Gastrocnemius medialis (tissue), 4 donors: ENCODE results near the gene MRPL16.

Experiments used
- CTCF ChIP-seq, 5 experiments: fragments of 450-650 bp in 3 of 5; fragments of 200-600 bp in 2 of 5; sonication (generic) in 2 of 5; IDR thresholded peaks in 4 of 5; conservative IDR thresholded peaks in 1 of 5; 1 replicate in 4 of 5; 2 replicates in 1 of 5; pipeline ENCODE4 v1.5.1; 2016 to 2019; ENCODE audit warnings: antibody characterized with exemption in 5 of 5, mild to moderate bottlenecking in 3 of 5, moderate library complexity in 3 of 5
- POLR2A ChIP-seq, 2 donors: fragments of 450-650 bp; IDR thresholded peaks; one replicate each; pipeline ENCODE4 v1.6.1; 2017; ENCODE audit warnings: antibody characterized with exemption in 2 of 2, mild to moderate bottlenecking in 2 of 2, moderate library complexity in 2 of 2

GRCh38 chr11:59792507-59792906 is 18.1 kb downstream of the MRPL16 start:
- TF ChIP-seq CTCF (IDR thresholded peaks at IDR 0.05 in 4 of 5, conservative IDR thresholded peaks at IDR 0.05 in 1 of 5), result no peak
- no peak for TF ChIP-seq POLR2A (IDR thresholded peaks at IDR 0.05)
